H1 (cell line): Measurements from ENCODE around the gene PCBP2. TPM values are rescaled to one million over a fixed set of nuclear protein-coding genes. Genes with fewer than 3 reads are reported as not detected.

Experiments used
- CTCF ChIA-PET: fragments of 300-600 bp; sonication (Branson Sonifier 250); formaldehyde crosslinking; loops from one replicate; lab custom pipeline; 2021; ENCODE audit not compliant: partially characterized antibody; lab: Charles Lee
- POLR2A ChIA-PET: fragments of 300-600 bp; sonication (Branson Sonifier 250); formaldehyde crosslinking; loops from one replicate; lab custom pipeline; 2021; ENCODE audit warnings: inconsistent platforms; ENCODE audit not compliant: partially characterized antibody; lab: Charles Lee
- DNase-seq, 2 experiments: peaks; one replicate each; pipeline versions ENCODE4 v3.0.0 to v3.0.0-alpha.2; 2010 to 2022; ENCODE audit warnings: low spot score in 2 of 2, low read depth in 1 of 2, mixed read lengths in 1 of 2
- FAIRE-seq: peaks from 2 replicates; lab custom pipeline; 2011; peaks lifted over from hg19 to GRCh38; lab: Jason Lieb, UNC
- H2AFZ ChIP-seq: 2 replicates; pipeline ENCODE4 v1.8.1; 2012; ENCODE audit warnings: low read length, inconsistent platforms
- H2AK5ac ChIP-seq: 2 replicates; pipeline ENCODE4 v1.6.1; 2013; ENCODE audit warnings: low read depth, low read length
- H2BK120ac ChIP-seq: replicated peaks from 2 replicates; pipeline ENCODE3; 2013; ENCODE audit warnings: low read depth, low read length, inconsistent platforms
- H2BK12ac ChIP-seq: 2 replicates; pipeline ENCODE4 v1.6.1; 2013; ENCODE audit warnings: low read depth, low read length
- H2BK15ac ChIP-seq: 2 replicates; pipeline ENCODE4 v1.6.1; 2013; ENCODE audit warnings: low read length
- H2BK20ac ChIP-seq: 2 replicates; pipeline ENCODE4 v1.6.1; 2013; ENCODE audit warnings: low read length
- H2BK5ac ChIP-seq: 2 replicates; pipeline ENCODE4 v1.6.1; 2013; ENCODE audit warnings: low read depth, low read length
- H3K14ac ChIP-seq: 2 replicates; pipeline ENCODE4 v1.6.1; 2013; ENCODE audit warnings: inconsistent platforms; ENCODE audit not compliant: insufficient read length
- H3K18ac ChIP-seq: 2 replicates; pipeline ENCODE4 v1.6.1; 2013; ENCODE audit warnings: low read length; ENCODE audit errors: extremely low read depth
- H3K23ac ChIP-seq: 2 replicates; pipeline ENCODE4 v1.6.1; 2013; ENCODE audit warnings: inconsistent platforms; ENCODE audit not compliant: insufficient read length
- H3K23me2 ChIP-seq: 2 replicates; pipeline ENCODE4 v1.6.1; 2013; ENCODE audit warnings: low read depth, low read length
- H3K27ac ChIP-seq: 2 replicates; pipeline ENCODE4 v1.6.1; 2011; ENCODE audit warnings: low read depth, low read length, inconsistent platforms
- H3K27me3 ChIP-seq, 4 experiments: replicated peaks in 1 of 4; 1 replicate in 1 of 4; 2 replicates in 3 of 4; pipeline versions ENCODE4 v1.6.1 to v1.8.1; 2011 to 2013; ENCODE audit warnings: low read length in 3 of 4, mild to moderate bottlenecking in 3 of 4, inconsistent platforms in 2 of 4, mixed read lengths in 2 of 4, moderate library complexity in 1 of 4; ENCODE audit not compliant: control insufficient read depth in 3 of 4, insufficient read depth in 3 of 4; ENCODE audit errors: extremely low read depth in 1 of 4
- H3K36me3 ChIP-seq, 4 experiments: 2 replicates each; pipeline versions ENCODE4 v1.6.1 to v1.8.1; 2011 to 2013; ENCODE audit warnings: mild to moderate bottlenecking in 4 of 4, low read length in 3 of 4, moderate library complexity in 2 of 4, control low read depth in 1 of 4, inconsistent platforms in 1 of 4; ENCODE audit not compliant: insufficient read depth in 4 of 4, control insufficient read depth in 2 of 4
- H3K4ac ChIP-seq: replicated peaks from 2 replicates; pipeline ENCODE3; 2013; ENCODE audit warnings: low read length, low read depth, mixed read lengths, inconsistent platforms; ENCODE audit not compliant: insufficient read length
- H3K4me1 ChIP-seq, 4 experiments: replicated peaks in 1 of 4; 1 replicate in 1 of 4; 2 replicates in 3 of 4; pipeline versions ENCODE4 v1.6.1 to v1.8.1; 2011 to 2013; ENCODE audit warnings: low read length in 3 of 4, inconsistent platforms in 2 of 4, mixed read lengths in 1 of 4; ENCODE audit not compliant: insufficient read depth in 4 of 4, control insufficient read depth in 3 of 4
- H3K4me2 ChIP-seq, 2 experiments: 2 replicates each; pipeline versions ENCODE4 v1.6.1 to v1.8.1; 2011 to 2013; ENCODE audit warnings: low read depth in 2 of 2, low read length in 2 of 2, control low read depth in 1 of 2, inconsistent platforms in 1 of 2, mild to moderate bottlenecking in 1 of 2; ENCODE audit not compliant: insufficient read depth in 1 of 2
- H3K4me3 ChIP-seq, 4 experiments: fragments of 200-600, 300-600 bp in 1 of 4; sonication (generic), shearing (Covaris generic), sonication (Bioruptor Twin) in 1 of 4; 2 replicates each; pipeline versions ENCODE4 v1.5.1 to v1.8.1; 2011 to 2016; ENCODE audit warnings: low read length in 4 of 4, low read depth in 3 of 4, control low read depth in 2 of 4, inconsistent platforms in 2 of 4, mild to moderate bottlenecking in 2 of 4, mixed read lengths in 1 of 4, moderate library complexity in 1 of 4; ENCODE audit not compliant: insufficient read depth in 2 of 4; ENCODE audit errors: extremely low read depth in 1 of 4
- H3K56ac ChIP-seq: replicated peaks from 2 replicates; pipeline ENCODE3; 2013; ENCODE audit warnings: low read depth, mild to moderate bottlenecking, mixed read lengths, low read length, inconsistent platforms; ENCODE audit not compliant: insufficient read length
- H3K79me1 ChIP-seq: 2 replicates; pipeline ENCODE4 v1.6.1; 2013; ENCODE audit warnings: low read depth, low read length, control low read depth
- H3K79me2 ChIP-seq, 2 experiments: 2 replicates each; pipeline versions ENCODE4 v1.6.1 to v1.8.1; 2012 to 2013; ENCODE audit warnings: low read length in 2 of 2, mild to moderate bottlenecking in 2 of 2, inconsistent platforms in 1 of 2; ENCODE audit not compliant: insufficient read depth in 2 of 2, control insufficient read depth in 1 of 2
- H3K9ac ChIP-seq, 4 experiments: replicated peaks in 1 of 4; 1 replicate in 1 of 4; 2 replicates in 3 of 4; pipeline versions ENCODE4 v1.6.1 to v1.8.1; 2011 to 2013; ENCODE audit warnings: low read depth in 3 of 4, low read length in 3 of 4, control low read depth in 2 of 4, mild to moderate bottlenecking in 2 of 4, moderate library complexity in 2 of 4, inconsistent platforms in 1 of 4; ENCODE audit errors: extremely low read depth in 1 of 4
- H3K9me3 ChIP-seq, 2 experiments: 2 replicates each; pipeline versions ENCODE4 v1.6.1 to v1.8.1; 2012 to 2013; ENCODE audit warnings: mild to moderate bottlenecking in 2 of 2, moderate library complexity in 2 of 2, control low read depth in 1 of 2, inconsistent platforms in 1 of 2, low read depth in 1 of 2, low read length in 1 of 2, mixed read lengths in 1 of 2; ENCODE audit not compliant: insufficient read depth in 2 of 2
- H4K20me1 ChIP-seq, 2 experiments: replicated peaks in 1 of 2; 2 replicates each; pipeline versions ENCODE3 to v1.8.1; 2011 to 2013; ENCODE audit warnings: inconsistent platforms in 2 of 2, low read length in 2 of 2, mild to moderate bottlenecking in 1 of 2; ENCODE audit not compliant: insufficient read depth in 2 of 2, control insufficient read depth in 1 of 2
- H4K5ac ChIP-seq: 2 replicates; pipeline ENCODE4 v1.6.1; 2013; ENCODE audit warnings: low read length, low read depth, mixed read lengths, inconsistent platforms; ENCODE audit not compliant: insufficient read length
- H4K8ac ChIP-seq: 2 replicates; pipeline ENCODE4 v1.8.0; 2013; ENCODE audit warnings: mild to moderate bottlenecking, moderate library complexity, low read length, inconsistent platforms; ENCODE audit not compliant: insufficient read depth; ENCODE audit errors: extremely low read depth
- H4K91ac ChIP-seq: replicated peaks from 2 replicates; pipeline ENCODE3; 2013; ENCODE audit warnings: low read length, mixed read lengths, inconsistent platforms; ENCODE audit not compliant: insufficient read length
- EP300 ChIP-seq, 2 experiments: IDR thresholded peaks; 1 replicate in 1 of 2; 2 replicates in 1 of 2; pipeline ENCODE4 v1.6.1; 2011 to 2012; ENCODE audit warnings: low read depth in 2 of 2, low read length in 2 of 2, mild to moderate bottlenecking in 2 of 2, borderline replicate concordance in 1 of 2, inconsistent platforms in 1 of 2, moderate library complexity in 1 of 2
- WGBS, 2 experiments: shearing (Covaris generic) in 1 of 2; methylation state at CpG; one replicate each; pipeline versions ENCODE4 v1.1.6 to v1.1.7; 2013 to 2015; ENCODE audit warnings: low lambda C conversion rate in 2 of 2, mixed read lengths in 2 of 2, inconsistent platforms in 1 of 2, low coverage in 1 of 2, missing lambda C conversion rate in 1 of 2; ENCODE audit not compliant: insufficient replicate concordance in 2 of 2, insufficient coverage in 1 of 2, insufficient read length in 1 of 2; ENCODE audit errors: extremely low coverage in 1 of 2, missing lambda C conversion rate in 1 of 2; 5-methylcytosine and 5-hydroxymethylcytosine counted together
- polyA plus RNA-seq, 7 experiments: library from polyadenylated mRNA; depleted of rRNA in 3 of 7; stranded (reverse) in 5 of 7; unstranded in 2 of 7; fragments of >200 nt in 5 of 7; fragments of 200-250 nt in 2 of 7; gene quantifications; 1 replicate in 5 of 7; 2 replicates in 1 of 7; 4 replicates in 1 of 7; pipeline versions ENCODE4 v1.2.1 to v1.2.3, GENCODE V29; 2011 to 2013; ENCODE audit warnings: missing spikeins in 2 of 7, mixed read lengths in 2 of 7
- total RNA-seq: library from RNA; stranded (reverse); fragmentation: NEBNext Ultra II Directional; extraction: Animal tissue kit (Norgen Biotek cat#: 25700); gene quantifications from 2 replicates; pipeline ENCODE4 v1.2.1, GENCODE V29; 2021

PCBP2 gene
- total and polyA plus RNA-seq, 2 of the 8 experiments (the other 6 are each of a cell fraction or from before 2014, with no cell fraction given) = 470 to 1,123 TPM

DNA sequence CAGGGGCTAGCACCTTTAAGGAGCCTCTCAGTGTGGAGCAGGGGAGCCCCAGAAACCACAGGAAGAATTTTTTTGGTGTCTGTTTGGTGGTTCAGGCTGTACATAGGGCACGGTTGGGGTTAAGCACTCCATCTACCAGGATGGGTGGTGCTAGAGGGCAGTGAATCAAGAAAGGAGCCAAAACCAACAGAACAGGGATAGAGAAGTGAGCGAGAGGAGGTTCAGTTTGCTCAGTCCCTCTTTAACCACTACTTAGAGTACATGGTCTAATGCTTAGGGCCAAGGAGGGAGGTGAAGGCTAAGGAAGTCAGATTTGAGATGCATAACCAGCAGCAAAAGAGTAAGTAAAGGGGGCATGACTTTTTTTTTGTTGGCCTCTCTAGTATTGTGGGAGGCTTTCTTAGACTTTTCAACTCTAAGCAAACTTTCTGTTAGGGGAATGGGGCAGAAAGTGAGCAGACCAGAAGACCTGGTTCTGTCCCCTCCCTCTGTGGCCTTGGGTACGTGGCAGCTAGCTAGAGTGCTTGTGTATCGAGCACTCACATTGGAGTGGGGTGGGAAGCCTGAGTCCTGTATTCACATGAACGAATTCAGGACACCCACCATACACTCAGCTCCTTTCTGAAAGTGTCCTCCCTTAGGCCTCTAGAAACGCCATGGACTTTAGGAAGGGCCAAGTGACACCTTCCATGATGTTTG, 62.0 kb downstream of the PCBP2 start:
- FAIRE-seq (no peak), DNase-seq (no peak)
- no peak overlapping the region for H4K5ac ChIP-seq
- no peak overlapping the region for H3K18ac ChIP-seq
- H2BK12ac ChIP-seq = no peak overlapping the region
- TF ChIP-seq EP300 (IDR thresholded peaks at IDR 0.05; ENCODE audit: borderline replicate concordance in 1 of 2, low read depth in 2 of 2, low read length in 2 of 2) = no peak
- no peak overlapping the region for H2BK5ac ChIP-seq
- no peaks in the 10 kb centered on the region for H3K23me2 ChIP-seq
- ChIA-PET POLR2A (interaction anchor here (3.7 to 67.0 kb wide), 3 partner anchors 8 to 46 kb away, joined by 10 to 3397 read pairs (median 59); partner anchors contain the start of genes MAP3K12, PCBP2, PRR13 and TARBP2), CTCF (interaction anchor here (1.6 to 9.8 kb wide), 3 partner anchors 34 to 193 kb away, joined by 7 to 105 read pairs (median 7); partner anchors contain the start of gene AAAS)
- no peak overlapping the region for H3K56ac ChIP-seq
- no peaks in the 10 kb centered on the region for H3K27me3 ChIP-seq
- H2AK5ac ChIP-seq = no peak overlapping the region
- no peaks in the 10 kb centered on the region for H3K79me2 ChIP-seq
- no peak overlapping the region for H2AFZ ChIP-seq
- no peak overlapping the region for H4K91ac ChIP-seq
- no peak overlapping the region for H3K4me2 ChIP-seq
- H3K9me3 ChIP-seq = no peaks in the 10 kb centered on the region
- H3K4me3 ChIP-seq = no peak overlapping the region
- peaks cover 0 to 3% (median 0%) of the 10 kb centered on the region in 4 experiments; a peak in 1 of 7 replicates for H3K4me1 ChIP-seq
- peaks cover 0 to 6% (median 2%) of the 10 kb centered on the region in 4 experiments; a peak in 5 of 8 replicates for H3K36me3 ChIP-seq
- no peak overlapping the region for H2BK15ac ChIP-seq
- H3K27ac ChIP-seq = no peak overlapping the region
- H2BK120ac ChIP-seq = no peak overlapping the region
- H3K9ac ChIP-seq = no peak overlapping the region
- no peak overlapping the region for H3K23ac ChIP-seq
- no peaks in the 10 kb centered on the region for H4K20me1 ChIP-seq
- H3K79me1 ChIP-seq = no peaks in the 10 kb centered on the region
- 87% methylated on average over 6 of the region's 6 CpGs; no CpG with 5 or more reads in 1 of the 2 experiments for WGBS, 2 experiments
- no peak overlapping the region for H3K14ac ChIP-seq
- H2BK20ac ChIP-seq = no peak overlapping the region
- no peak overlapping the region for H3K4ac ChIP-seq
- no peak overlapping the region for H4K8ac ChIP-seq
